BLaER1 treated with 17β-estradiol and CSF1 and Interleukin-3, amounts not matched to agents 10 nM and 100 nM (cell line): ENCODE results near the gene LAMB2.
A peak's percentile ranks its signal among the peaks of the same experiment; 100 is the strongest.

Experiments
- H3K27ac ChIP-seq, 11 experiments: shearing (Covaris generic); formaldehyde crosslinking; 2 replicates each; pipeline ENCODE4 v1.8.1; 2022
- H3K27me3 ChIP-seq, 11 experiments: shearing (Covaris generic); formaldehyde crosslinking; 2 replicates each; pipeline ENCODE4 v1.8.1; 2022
- H3K36me3 ChIP-seq, 11 experiments: shearing (Covaris generic); formaldehyde crosslinking; 2 replicates each; pipeline ENCODE4 v1.8.1; 2022
- H3K4me1 ChIP-seq, 10 experiments: shearing (Covaris generic); formaldehyde crosslinking; 2 replicates each; pipeline ENCODE4 v1.8.1; 2022
- H3K4me2 ChIP-seq, 11 experiments: shearing (Covaris generic); formaldehyde crosslinking; 2 replicates each; pipeline ENCODE4 v1.8.1; 2022
- H3K4me3 ChIP-seq, 10 experiments: shearing (Covaris generic); formaldehyde crosslinking; 2 replicates each; pipeline ENCODE4 v1.8.1; 2022
- H3K9ac ChIP-seq, 11 experiments: shearing (Covaris generic); formaldehyde crosslinking; 2 replicates each; pipeline ENCODE4 v1.8.1; 2022
- H3K9me3 ChIP-seq, 11 experiments: shearing (Covaris generic); formaldehyde crosslinking; replicated peaks in 1 of 11; 2 replicates each; pipeline ENCODE4 v1.8.1; 2022
- H4K20me1 ChIP-seq, 11 experiments: shearing (Covaris generic); formaldehyde crosslinking; 2 replicates each; pipeline ENCODE4 v1.8.1; 2022
- Cebpa-rat ChIP-seq, 11 experiments: shearing (Covaris generic); IDR thresholded peaks; 2 replicates each; pipeline ENCODE4 v1.8.1; 2022

The LAMB2 gene

GRCh38 chr3:49122022-49122421 is 10.8 kb downstream of the LAMB2 start:
- peak overlapping the region in 2 of 11 experiments; percentile 96 to 98; a peak in 3 of 22 replicates for H3K9ac ChIP-seq
- H3K36me3 ChIP-seq = peaks cover 19 to 25% (median 21%) of the 10 kb centered on the region in 11 experiments

GRCh38 chr3:49121132-49121736 is 11.6 kb downstream of the LAMB2 start:
- TF ChIP-seq Cebpa-rat (IDR thresholded peaks at IDR 0.05) = no peak
- H3K36me3 ChIP-seq = peaks cover 27 to 33% (median 29%) of the 10 kb centered on the region in 11 experiments

More at GRCh38 chr3:49122022-49122421, 10.8 kb downstream of the LAMB2 start:
- Histone ChIP-seq H4K20me1 (peaks cover 0 to 8% (median 0%) of the 10 kb centered on the region in 11 experiments; a peak in 5 of 22 replicates), H3K4me2 (no peak overlapping the region; a peak in 1 of 22 replicates), H3K9me3 (no peaks in the 10 kb centered on the region), H3K27ac (peak overlapping the region in 2 of 11 experiments; percentile 90 to 97; a peak in 2 of 22 replicates), H3K4me1 (peaks cover 16 to 24% (median 21%) of the 10 kb centered on the region in 10 experiments), H3K27me3 (no peaks in the 10 kb centered on the region), H3K4me3 (no peak overlapping the region)
- no peak for TF ChIP-seq Cebpa-rat (IDR thresholded peaks at IDR 0.05)

GRCh38 chr3:49120438-49121131 is 12.3 kb downstream of the LAMB2 start, which contains the start of gene USP19:
Gene USP19, minus strand, starts transcription at chr3:49120823. Its CDS starts 1,678 bp downstream, at chr3:49119145.
- TF ChIP-seq Cebpa-rat (IDR thresholded peaks at IDR 0.05) = no peak
- H3K9ac ChIP-seq = peak within 1 kb of the TSS; percentile 91 to 98 (median 96)
- no peaks in the 10 kb centered on the region for H3K27me3 ChIP-seq
- H3K4me2 ChIP-seq = peak within 1 kb of the TSS; percentile 95 to 99 (median 98)
- peaks cover 0 to 22% (median 0%) of the 10 kb centered on the region in 11 experiments; a peak in 8 of 22 replicates for H4K20me1 ChIP-seq
- H3K9me3 ChIP-seq = no peaks in the 10 kb centered on the region
- peaks cover 16 to 24% (median 21%) of the 10 kb centered on the region in 10 experiments for H3K4me1 ChIP-seq
- H3K4me3 ChIP-seq = peak within 1 kb of the TSS; percentile 86 to 99 (median 90)
- H3K36me3 ChIP-seq = peaks cover 34 to 40% (median 36%) of the 10 kb centered on the region in 11 experiments
- H3K27ac ChIP-seq = peak within 1 kb of the TSS; percentile 90 to 97 (median 97)

More at GRCh38 chr3:49121132-49121736, 11.6 kb downstream of the LAMB2 start:
- Histone ChIP-seq H3K9ac (peak overlapping the region; percentile 91 to 98 (median 96); a peak in 21 of 22 replicates), H3K4me2 (peak overlapping the region; percentile 95 to 99 (median 98)), H3K4me1 (peaks cover 16 to 24% (median 21%) of the 10 kb centered on the region in 10 experiments), H3K27ac (peak overlapping the region; percentile 90 to 97 (median 97); a peak in 21 of 22 replicates), H3K4me3 (peak overlapping the region; percentile 86 to 99 (median 90)), H4K20me1 (peaks cover 0 to 16% (median 0%) of the 10 kb centered on the region in 11 experiments; a peak in 7 of 22 replicates), H3K27me3 (no peaks in the 10 kb centered on the region), H3K9me3 (no peaks in the 10 kb centered on the region)

- Histone ChIP-seq H3K9ac (peak overlapping the region; percentile 91 to 98 (median 96)), H3K9me3 (no peaks in the 10 kb centered on the region), H3K4me3 (peak overlapping the region; percentile 86 to 99 (median 90)), H3K4me1 (peaks cover 16 to 24% (median 21%) of the 10 kb centered on the region in 10 experiments), H3K4me2 (peak overlapping the region; percentile 95 to 99 (median 98)), H3K27ac (peak overlapping the region; percentile 90 to 97 (median 97)), H3K27me3 (no peaks in the 10 kb centered on the region), H4K20me1 (peaks cover 0 to 27% (median under 1%) of the 10 kb centered on the region in 11 experiments; a peak in 8 of 22 replicates), H3K36me3 (peaks cover 39 to 45% (median 41%) of the 10 kb centered on the region in 11 experiments)
- no peak for TF ChIP-seq Cebpa-rat (IDR thresholded peaks at IDR 0.05)
These were observed 12.8 kb downstream of the LAMB2 start for GRCh38 chr3:49120096-49120437.

GRCh38 chr3:49119439-49119838 is 13.4 kb downstream of the LAMB2 start:
- Histone ChIP-seq H3K4me1 (peaks cover 16 to 24% (median 21%) of the 10 kb centered on the region in 10 experiments), H3K4me3 (peak overlapping the region; percentile 86 to 99 (median 90)), H3K4me2 (peak overlapping the region; percentile 95 to 99 (median 98)), H3K9ac (peak overlapping the region; percentile 91 to 98 (median 96)), H3K27ac (peak overlapping the region; percentile 90 to 97 (median 97); a peak in 21 of 22 replicates), H3K27me3 (no peaks in the 10 kb centered on the region), H3K9me3 (no peaks in the 10 kb centered on the region), H3K36me3 (peaks cover 45 to 51% (median 47%) of the 10 kb centered on the region in 11 experiments), H4K20me1 (peaks cover 0 to 33% (median 5%) of the 10 kb centered on the region in 11 experiments; a peak in 9 of 22 replicates)
- no peak for TF ChIP-seq Cebpa-rat (IDR thresholded peaks at IDR 0.05)

GRCh38 chr3:49119036-49119435 is 13.8 kb downstream of the LAMB2 start:
- no peaks in the 10 kb centered on the region for H3K27me3 ChIP-seq
- peak overlapping the region; percentile 95 to 99 (median 98) for H3K4me2 ChIP-seq
- H3K27ac ChIP-seq = peak overlapping the region; percentile 90 to 97 (median 97); a peak in 18 of 22 replicates
- peaks cover 0 to 37% (median 5%) of the 10 kb centered on the region in 11 experiments; a peak in 10 of 22 replicates for H4K20me1 ChIP-seq
- peaks cover 16 to 24% (median 21%) of the 10 kb centered on the region in 10 experiments for H3K4me1 ChIP-seq
- peak overlapping the region; percentile 91 to 98 (median 96) for H3K9ac ChIP-seq
- H3K4me3 ChIP-seq = peak overlapping the region; percentile 86 to 99 (median 90); a peak in 19 of 20 replicates
- H3K36me3 ChIP-seq = peaks cover 49 to 55% (median 51%) of the 10 kb centered on the region in 11 experiments
- no peak for TF ChIP-seq Cebpa-rat (IDR thresholded peaks at IDR 0.05)
- H3K9me3 ChIP-seq = no peaks in the 10 kb centered on the region

- no peak for TF ChIP-seq Cebpa-rat (IDR thresholded peaks at IDR 0.05)
- no peak overlapping the region for H3K4me2 ChIP-seq
- peaks cover 0 to 78% (median 5%) of the 10 kb centered on the region in 11 experiments; a peak in 10 of 22 replicates for H4K20me1 ChIP-seq
- H3K27ac ChIP-seq = no peak overlapping the region
- H3K36me3 ChIP-seq = peaks cover 98 to 100% (median 100%) of the 10 kb centered on the region in 11 experiments
- H3K27me3 ChIP-seq = no peaks in the 10 kb centered on the region
- H3K4me1 ChIP-seq = no peaks in the 10 kb centered on the region
- no peak overlapping the region for H3K4me3 ChIP-seq
- no peaks in the 10 kb centered on the region for H3K9me3 ChIP-seq
- no peak overlapping the region for H3K9ac ChIP-seq
These were observed 20.6 kb downstream of the LAMB2 start for GRCh38 chr3:49112262-49112661.

- Histone ChIP-seq H3K4me1 (peaks cover 0 to 2% (median under 1%) of the 10 kb centered on the region in 10 experiments; a peak in 4 of 20 replicates), H3K27ac (no peak overlapping the region), H3K27me3 (no peaks in the 10 kb centered on the region), H3K4me3 (no peak overlapping the region), H3K4me2 (no peak overlapping the region), H3K9ac (no peak overlapping the region), H3K9me3 (no peaks in the 10 kb centered on the region), H4K20me1 (peaks cover 0 to 69% (median 0%) of the 10 kb centered on the region in 11 experiments; a peak in 9 of 22 replicates), H3K36me3 (peaks cover 91 to 100% (median 97%) of the 10 kb centered on the region in 11 experiments)
- TF ChIP-seq Cebpa-rat (IDR thresholded peaks at IDR 0.05) = no peak
These were observed 21.5 kb downstream of the LAMB2 start for GRCh38 chr3:49111347-49111746.
